Liver (tissue), 9 donors: ENCODE results near the gene RTN4RL2. TPM values are rescaled to one million over a fixed set of nuclear protein-coding genes. Genes with fewer than 3 reads are reported as not detected.

Experiments
- DNase-seq: peaks from one replicate; pipeline ENCODE4 v3.0.0-alpha.2; 2017; ENCODE audit warnings: low spot score
- H3K27ac ChIP-seq, 2 donors: one replicate each; pipeline ENCODE4 v1.7.0; 2013; ENCODE audit warnings: inconsistent platforms in 2 of 2, low read length in 2 of 2, control low read depth in 1 of 2, low read depth in 1 of 2, mild to moderate bottlenecking in 1 of 2
- H3K27me3 ChIP-seq, 4 donors: one replicate each; pipeline versions ENCODE4 v1.6.1 to v1.7.0; 2013; ENCODE audit warnings: low read length in 3 of 4, inconsistent platforms in 1 of 4, mild to moderate bottlenecking in 1 of 4, moderate library complexity in 1 of 4; ENCODE audit not compliant: control insufficient read depth in 4 of 4, insufficient read depth in 4 of 4
- H3K36me3 ChIP-seq, 4 donors: one replicate each; pipeline versions ENCODE4 v1.6.1 to v1.7.0; 2013; ENCODE audit warnings: low read length in 3 of 4, mild to moderate bottlenecking in 3 of 4, low read depth in 1 of 4, moderate library complexity in 1 of 4; ENCODE audit not compliant: control insufficient read depth in 4 of 4, insufficient read depth in 3 of 4
- H3K4me1 ChIP-seq, 4 donors: one replicate each; pipeline versions ENCODE4 v1.6.1 to v1.7.0; 2013; ENCODE audit warnings: low read length in 3 of 4, mild to moderate bottlenecking in 3 of 4, moderate library complexity in 1 of 4; ENCODE audit not compliant: control insufficient read depth in 4 of 4, insufficient read depth in 4 of 4
- H3K4me3 ChIP-seq, 3 donors: one replicate each; pipeline versions ENCODE4 v1.6.1 to v1.7.0; 2013; ENCODE audit warnings: low read length in 3 of 3, control low read depth in 1 of 3, low read depth in 1 of 3, mild to moderate bottlenecking in 1 of 3
- H3K9ac ChIP-seq, 2 donors: one replicate each; pipeline ENCODE4 v1.7.0; 2013; ENCODE audit warnings: low read length in 2 of 2, mild to moderate bottlenecking in 2 of 2, moderate library complexity in 2 of 2, control low read depth in 1 of 2, low read depth in 1 of 2
- H3K9me3 ChIP-seq, 4 donors: one replicate each; pipeline versions ENCODE4 v1.6.1 to v1.7.0; 2013; ENCODE audit warnings: low read length in 3 of 4; ENCODE audit not compliant: control insufficient read depth in 4 of 4
- EGR1 ChIP-seq, 2 donors: IDR thresholded peaks; 2 replicates each; pipeline ENCODE4 v1.6.1; 2016 to 2018; ENCODE audit warnings: antibody characterized with exemption in 2 of 2, low read depth in 2 of 2
- FOXA1 ChIP-seq: IDR thresholded peaks from 2 replicates; pipeline ENCODE4 v1.6.1; 2016; ENCODE audit warnings: antibody characterized with exemption
- FOXA2 ChIP-seq: IDR thresholded peaks from 2 replicates; pipeline ENCODE4 v1.6.1; 2016; ENCODE audit warnings: antibody characterized with exemption
- GABPA ChIP-seq, 2 donors: IDR thresholded peaks in 1 of 2; conservative IDR thresholded peaks in 1 of 2; 2 replicates each; pipeline ENCODE4 v1.6.1; 2016; ENCODE audit warnings: antibody characterized with exemption in 2 of 2, mild to moderate bottlenecking in 1 of 2, moderate library complexity in 1 of 2
- HNF4G ChIP-seq: IDR thresholded peaks from 2 replicates; pipeline ENCODE4 v1.6.1; 2016; ENCODE audit warnings: antibody characterized with exemption
- JUND ChIP-seq, 2 donors: IDR thresholded peaks; 2 replicates each; pipeline ENCODE4 v1.6.1; 2016; ENCODE audit warnings: antibody characterized with exemption in 2 of 2
- NR2F2 ChIP-seq: IDR thresholded peaks from 2 replicates; pipeline ENCODE4 v1.6.1; 2016; ENCODE audit warnings: antibody characterized with exemption
- RAD21 ChIP-seq, 2 donors: IDR thresholded peaks; 2 replicates each; pipeline ENCODE4 v1.6.1; 2016; ENCODE audit warnings: antibody characterized with exemption in 2 of 2, mild to moderate bottlenecking in 2 of 2
- RXRA ChIP-seq, 2 donors: IDR thresholded peaks; 2 replicates each; pipeline ENCODE4 v1.6.1; 2017 to 2018; ENCODE audit warnings: antibody characterized with exemption in 2 of 2, mild to moderate bottlenecking in 1 of 2
- YY1 ChIP-seq: IDR thresholded peaks from 2 replicates; pipeline ENCODE4 v1.6.1; 2016; ENCODE audit warnings: antibody characterized with exemption, mild to moderate bottlenecking
- WGBS: extraction: QIAGEN DNeasy Blood & Tissue Kit; methylation state at CpG from one replicate; pipeline ENCODE4 v1.1.7; 2013; 5-methylcytosine and 5-hydroxymethylcytosine counted together
- polyA plus RNA-seq, 2 donors: library from polyadenylated mRNA; stranded (reverse) in 1 of 2; unstranded in 1 of 2; fragments of 200-250 nt in 1 of 2; fragments of >200 nt in 1 of 2; fragmentation: Nextera tagmentation in 1 of 2; extraction: Ambion mirVana in 1 of 2; gene quantifications; one replicate each; pipeline versions ENCODE4 v1.2.1 to v1.2.3, GENCODE V29; 2013 to 2015
- total RNA-seq, 2 donors: library from RNA; depleted of rRNA; stranded (reverse); fragments of >200 nt; gene quantifications; one replicate each; pipeline ENCODE4 v1.2.3, GENCODE V29; 2014
- TF ChIP-seq, protein P1 (sequence below): fragments of 150-350 bp; IDR thresholded peaks from 2 replicates; pipeline ENCODE4 v1.5.1; 2017; ENCODE audit warnings: improper control_type of control experiment, low read depth, low read length; ENCODE audit not compliant: missing input control
- TF ChIP-seq, protein P2 (sequence below): IDR thresholded peaks from 2 replicates; pipeline ENCODE4 v1.6.1; 2016; ENCODE audit warnings: antibody characterized with exemption
- TF ChIP-seq, protein P3 (sequence below): IDR thresholded peaks from 2 replicates; pipeline ENCODE4 v1.6.1; 2016; ENCODE audit warnings: antibody characterized with exemption, mild to moderate bottlenecking
- TF ChIP-seq, protein P4 (sequence below): IDR thresholded peaks from 2 replicates; pipeline ENCODE4 v1.6.1; 2016; ENCODE audit warnings: antibody characterized with exemption
- TF ChIP-seq, protein P5 (sequence below): IDR thresholded peaks from 2 replicates; pipeline ENCODE4 v1.6.1; 2016; ENCODE audit warnings: antibody characterized with exemption
- donor health status: healthy.
- donor health status: healthy.
- donor health status: healthy.
- donor health status: healthy.
- donor health status: healthy.

The RTN4RL2 gene
- total and polyA plus RNA-seq, 4 donors = 0.75 to 18.1 (median 3.2) TPM

DNA sequence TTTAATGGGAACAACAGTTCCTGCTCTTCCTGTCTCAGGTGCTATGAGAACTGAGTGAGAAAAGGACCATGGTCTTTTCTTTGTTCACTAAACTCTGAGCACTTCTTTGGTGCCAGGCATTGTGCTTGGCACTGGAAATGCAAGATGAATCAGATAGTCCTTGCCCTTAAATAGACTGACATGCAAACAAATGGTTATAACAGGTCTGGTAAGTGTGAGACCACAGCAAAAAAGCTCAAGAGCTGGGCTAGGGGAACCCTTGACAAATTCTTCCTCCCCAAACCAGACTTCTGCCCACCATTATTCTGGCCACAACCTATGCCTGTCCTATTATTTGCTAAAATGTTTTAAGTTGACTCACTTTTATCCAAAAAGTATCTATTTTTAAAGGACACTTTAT is 38.5 kb upstream of the RTN4RL2 start:
- peaks cover 19 to 51% (median 42%) of the 10 kb centered on the region in 4 donors for H3K36me3 ChIP-seq
- no peaks in the 10 kb centered on the region for H3K27me3 ChIP-seq
- H3K4me3 ChIP-seq = no peak overlapping the region
- H3K9me3 ChIP-seq = no peaks in the 10 kb centered on the region
- DNase-seq = no peak
- TF ChIP-seq, protein P1, sequence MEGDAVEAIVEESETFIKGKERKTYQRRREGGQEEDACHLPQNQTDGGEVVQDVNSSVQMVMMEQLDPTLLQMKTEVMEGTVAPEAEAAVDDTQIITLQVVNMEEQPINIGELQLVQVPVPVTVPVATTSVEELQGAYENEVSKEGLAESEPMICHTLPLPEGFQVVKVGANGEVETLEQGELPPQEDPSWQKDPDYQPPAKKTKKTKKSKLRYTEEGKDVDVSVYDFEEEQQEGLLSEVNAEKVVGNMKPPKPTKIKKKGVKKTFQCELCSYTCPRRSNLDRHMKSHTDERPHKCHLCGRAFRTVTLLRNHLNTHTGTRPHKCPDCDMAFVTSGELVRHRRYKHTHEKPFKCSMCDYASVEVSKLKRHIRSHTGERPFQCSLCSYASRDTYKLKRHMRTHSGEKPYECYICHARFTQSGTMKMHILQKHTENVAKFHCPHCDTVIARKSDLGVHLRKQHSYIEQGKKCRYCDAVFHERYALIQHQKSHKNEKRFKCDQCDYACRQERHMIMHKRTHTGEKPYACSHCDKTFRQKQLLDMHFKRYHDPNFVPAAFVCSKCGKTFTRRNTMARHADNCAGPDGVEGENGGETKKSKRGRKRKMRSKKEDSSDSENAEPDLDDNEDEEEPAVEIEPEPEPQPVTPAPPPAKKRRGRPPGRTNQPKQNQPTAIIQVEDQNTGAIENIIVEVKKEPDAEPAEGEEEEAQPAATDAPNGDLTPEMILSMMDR = no peak
- TF ChIP-seq RXRA (IDR thresholded peaks at IDR 0.05) = no peak
- TF ChIP-seq EGR1 (IDR thresholded peaks at IDR 0.05; ENCODE audit: low read depth in 2 of 2) = no peak
- no peak for TF ChIP-seq JUND (IDR thresholded peaks at IDR 0.05)
- no peak for TF ChIP-seq GABPA (IDR thresholded peaks at IDR 0.05 in 1 of 2, conservative IDR thresholded peaks at IDR 0.05 in 1 of 2)
- TF ChIP-seq, protein P2, sequence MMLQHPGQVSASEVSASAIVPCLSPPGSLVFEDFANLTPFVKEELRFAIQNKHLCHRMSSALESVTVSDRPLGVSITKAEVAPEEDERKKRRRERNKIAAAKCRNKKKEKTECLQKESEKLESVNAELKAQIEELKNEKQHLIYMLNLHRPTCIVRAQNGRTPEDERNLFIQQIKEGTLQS = no peak
- TF ChIP-seq FOXA2 = no peak
- H3K9ac ChIP-seq = no peak overlapping the region
- H3K27ac ChIP-seq = peak overlapping the region; percentile 14 to 36
- H3K4me1 ChIP-seq = peaks cover 3 to 39% (median 17%) of the 10 kb centered on the region in 4 donors

DNA sequence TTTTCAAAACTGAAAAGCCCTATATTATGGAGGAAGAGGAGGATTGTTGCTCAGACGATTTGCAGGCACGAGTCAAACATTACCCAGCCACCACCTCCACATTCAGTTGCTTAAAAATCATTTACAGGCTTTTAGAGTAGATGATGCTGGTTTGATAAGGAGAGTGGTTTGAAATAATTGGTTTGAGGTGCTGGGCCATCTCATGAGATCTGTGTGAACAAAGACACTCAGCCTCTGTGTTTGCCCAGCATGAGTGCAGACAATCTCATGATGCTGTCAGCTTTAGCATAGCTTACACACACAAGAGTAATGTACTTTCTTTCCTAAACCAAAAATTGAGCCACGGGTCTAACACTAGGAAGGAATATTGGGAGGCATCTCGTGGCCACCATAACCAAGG is 37.7 kb upstream of the RTN4RL2 start:
- Histone ChIP-seq H3K27me3 (no peaks in the 10 kb centered on the region), H3K36me3 (peaks cover 11 to 42% (median 33%) of the 10 kb centered on the region in 4 donors), H3K27ac (peak overlapping the region in 1 of 2 donors; percentile 36), H3K9me3 (no peaks in the 10 kb centered on the region), H3K4me1 (peaks cover 5 to 45% (median 20%) of the 10 kb centered on the region in 4 donors), H3K9ac (no peak overlapping the region), H3K4me3 (no peak overlapping the region)
- no peak for TF ChIP-seq RAD21 (IDR thresholded peaks at IDR 0.05)
- no peak for TF ChIP-seq YY1
- TF ChIP-seq, protein P3, sequence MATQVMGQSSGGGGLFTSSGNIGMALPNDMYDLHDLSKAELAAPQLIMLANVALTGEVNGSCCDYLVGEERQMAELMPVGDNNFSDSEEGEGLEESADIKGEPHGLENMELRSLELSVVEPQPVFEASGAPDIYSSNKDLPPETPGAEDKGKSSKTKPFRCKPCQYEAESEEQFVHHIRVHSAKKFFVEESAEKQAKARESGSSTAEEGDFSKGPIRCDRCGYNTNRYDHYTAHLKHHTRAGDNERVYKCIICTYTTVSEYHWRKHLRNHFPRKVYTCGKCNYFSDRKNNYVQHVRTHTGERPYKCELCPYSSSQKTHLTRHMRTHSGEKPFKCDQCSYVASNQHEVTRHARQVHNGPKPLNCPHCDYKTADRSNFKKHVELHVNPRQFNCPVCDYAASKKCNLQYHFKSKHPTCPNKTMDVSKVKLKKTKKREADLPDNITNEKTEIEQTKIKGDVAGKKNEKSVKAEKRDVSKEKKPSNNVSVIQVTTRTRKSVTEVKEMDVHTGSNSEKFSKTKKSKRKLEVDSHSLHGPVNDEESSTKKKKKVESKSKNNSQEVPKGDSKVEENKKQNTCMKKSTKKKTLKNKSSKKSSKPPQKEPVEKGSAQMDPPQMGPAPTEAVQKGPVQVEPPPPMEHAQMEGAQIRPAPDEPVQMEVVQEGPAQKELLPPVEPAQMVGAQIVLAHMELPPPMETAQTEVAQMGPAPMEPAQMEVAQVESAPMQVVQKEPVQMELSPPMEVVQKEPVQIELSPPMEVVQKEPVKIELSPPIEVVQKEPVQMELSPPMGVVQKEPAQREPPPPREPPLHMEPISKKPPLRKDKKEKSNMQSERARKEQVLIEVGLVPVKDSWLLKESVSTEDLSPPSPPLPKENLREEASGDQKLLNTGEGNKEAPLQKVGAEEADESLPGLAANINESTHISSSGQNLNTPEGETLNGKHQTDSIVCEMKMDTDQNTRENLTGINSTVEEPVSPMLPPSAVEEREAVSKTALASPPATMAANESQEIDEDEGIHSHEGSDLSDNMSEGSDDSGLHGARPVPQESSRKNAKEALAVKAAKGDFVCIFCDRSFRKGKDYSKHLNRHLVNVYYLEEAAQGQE = no peak
- TF ChIP-seq, protein P4, sequence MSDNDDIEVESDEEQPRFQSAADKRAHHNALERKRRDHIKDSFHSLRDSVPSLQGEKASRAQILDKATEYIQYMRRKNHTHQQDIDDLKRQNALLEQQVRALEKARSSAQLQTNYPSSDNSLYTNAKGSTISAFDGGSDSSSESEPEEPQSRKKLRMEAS = no peak
- no peak for DNase-seq
- 81% methylated on average over 4 of the region's 4 CpGs for WGBS

DNA sequence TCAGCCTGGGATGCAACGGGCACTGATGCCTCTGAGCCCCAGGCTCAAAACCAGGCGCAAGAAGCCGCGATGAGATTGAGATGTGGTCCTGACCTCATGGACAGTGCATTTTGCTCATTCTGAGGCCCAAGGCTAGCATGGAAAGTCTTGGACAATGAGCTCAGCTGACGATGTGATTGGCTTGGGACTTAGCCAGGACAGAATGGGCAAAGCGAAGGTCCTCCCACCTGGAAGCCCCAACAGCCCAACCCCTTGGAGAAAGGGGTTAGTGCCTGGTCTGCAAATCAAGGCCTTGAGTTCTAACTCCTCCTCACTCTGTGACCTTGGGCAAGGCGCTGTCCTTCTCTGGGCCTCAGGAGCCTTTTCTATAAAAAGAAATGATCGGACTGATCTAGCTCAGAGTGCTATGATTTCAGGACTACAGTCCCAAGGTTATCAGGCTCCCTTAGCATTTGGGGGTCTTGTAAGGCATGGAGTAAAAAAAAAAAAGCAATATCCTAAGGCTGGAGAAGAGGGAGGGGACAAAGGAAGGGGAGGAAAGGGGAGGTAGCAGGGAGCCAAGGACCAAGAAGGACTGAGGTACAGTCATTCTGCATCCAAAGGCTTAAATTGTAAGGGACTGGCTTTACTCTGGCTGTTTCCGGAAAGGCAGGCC is 36.1 kb upstream of the RTN4RL2 start:
- TF ChIP-seq FOXA1 = no peak
- TF ChIP-seq, protein P5, sequence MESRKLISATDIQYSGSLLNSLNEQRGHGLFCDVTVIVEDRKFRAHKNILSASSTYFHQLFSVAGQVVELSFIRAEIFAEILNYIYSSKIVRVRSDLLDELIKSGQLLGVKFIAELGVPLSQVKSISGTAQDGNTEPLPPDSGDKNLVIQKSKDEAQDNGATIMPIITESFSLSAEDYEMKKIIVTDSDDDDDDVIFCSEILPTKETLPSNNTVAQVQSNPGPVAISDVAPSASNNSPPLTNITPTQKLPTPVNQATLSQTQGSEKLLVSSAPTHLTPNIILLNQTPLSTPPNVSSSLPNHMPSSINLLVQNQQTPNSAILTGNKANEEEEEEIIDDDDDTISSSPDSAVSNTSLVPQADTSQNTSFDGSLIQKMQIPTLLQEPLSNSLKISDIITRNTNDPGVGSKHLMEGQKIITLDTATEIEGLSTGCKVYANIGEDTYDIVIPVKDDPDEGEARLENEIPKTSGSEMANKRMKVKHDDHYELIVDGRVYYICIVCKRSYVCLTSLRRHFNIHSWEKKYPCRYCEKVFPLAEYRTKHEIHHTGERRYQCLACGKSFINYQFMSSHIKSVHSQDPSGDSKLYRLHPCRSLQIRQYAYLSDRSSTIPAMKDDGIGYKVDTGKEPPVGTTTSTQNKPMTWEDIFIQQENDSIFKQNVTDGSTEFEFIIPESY = no peak
- TF ChIP-seq, protein P2 = no peak
- no peak for TF ChIP-seq HNF4G
- no peak for TF ChIP-seq EGR1 (IDR thresholded peaks at IDR 0.05; ENCODE audit: low read depth in 2 of 2)
- TF ChIP-seq NR2F2 = no peak
- no peak for TF ChIP-seq GABPA (IDR thresholded peaks at IDR 0.05 in 1 of 2, conservative IDR thresholded peaks at IDR 0.05 in 1 of 2)
- TF ChIP-seq YY1 = no peak
- peak overlapping the region in 1 of 2 donors; percentile 76 for H3K9ac ChIP-seq
- no peak for DNase-seq
- peaks cover 10 to 31% (median 25%) of the 10 kb centered on the region in 4 donors for H3K36me3 ChIP-seq
- peak overlapping the region; percentile 92 to 99 for H3K27ac ChIP-seq
- WGBS = 85% methylated on average over 9 of the region's 9 CpGs
- H3K27me3 ChIP-seq = no peaks in the 10 kb centered on the region
- H3K4me3 ChIP-seq = peak overlapping the region in 2 of 3 donors; percentile 38 to 68
- H3K4me1 ChIP-seq = peaks cover 10 to 59% (median 29%) of the 10 kb centered on the region in 4 donors
- no peaks in the 10 kb centered on the region for H3K9me3 ChIP-seq
